Uterus (tissue), 4 donors: ENCODE data around the gene STUB1. TPM values are rescaled to one million over a fixed set of nuclear protein-coding genes. Genes with fewer than 3 reads are reported as not detected.

Experiments used
- DNase-seq, 2 donors: peaks; one replicate each; pipeline ENCODE4 v3.0.0-alpha.2; 2019 to 2020
- H3K27ac ChIP-seq, 2 donors: fragments of 200-600 bp; sonication (generic); 1 replicate in 1 of 2; 2 replicates in 1 of 2; pipeline ENCODE4 v1.5.1; 2016 to 2018
- H3K27me3 ChIP-seq, 2 donors: fragments of 200-600 bp; sonication (generic); one replicate each; pipeline ENCODE4 v1.5.1; 2018 to 2019; ENCODE audit warnings: control low read depth in 1 of 2
- H3K36me3 ChIP-seq, 2 donors: fragments of 200-600 bp; sonication (generic); one replicate each; pipeline ENCODE4 v1.5.1; 2019; ENCODE audit warnings: control low read depth in 1 of 2
- H3K4me1 ChIP-seq, 2 donors: fragments of 200-600 bp; sonication (generic); one replicate each; pipeline ENCODE4 v1.5.1; 2018 to 2019; ENCODE audit warnings: control low read depth in 1 of 2
- H3K4me3 ChIP-seq, 2 donors: fragments of 200-600 bp; sonication (generic); 1 replicate in 1 of 2; 2 replicates in 1 of 2; pipeline ENCODE4 v1.5.1; 2018 to 2019; ENCODE audit warnings: mild to moderate bottlenecking in 1 of 2
- H3K9me3 ChIP-seq, 2 donors: fragments of 200-600 bp; sonication (generic); one replicate each; pipeline ENCODE4 v1.5.1; 2019; ENCODE audit warnings: control low read depth in 1 of 2
- POLR2A ChIP-seq, 2 donors: fragments of 450-650 bp; IDR thresholded peaks; one replicate each; pipeline ENCODE4 v1.6.1; 2016; ENCODE audit warnings: antibody characterized with exemption in 2 of 2, mild to moderate bottlenecking in 1 of 2, moderate library complexity in 1 of 2
- intact Hi-C: fragments of 100-400 bp; cut with DNase I; formaldehyde crosslinking; loops from one replicate; pipeline ENCODE4 v1.15.1; 2023; ENCODE audit warnings: low total_unique reads
- total RNA-seq, 4 donors: library from RNA; depleted of rRNA in 3 of 4; stranded (reverse); fragments of >200 nt in 3 of 4; gene quantifications; one replicate each; pipeline versions ENCODE4 v1.1.0 to v1.2.4, GENCODE V29; 2014 to 2023
- TF ChIP-seq, protein P1 (sequence below), 4 experiments: fragments of 200-600 bp in 2 of 4; fragments of 450-650 bp in 2 of 4; sonication (generic) in 2 of 4; IDR thresholded peaks; one replicate each; pipeline ENCODE4 v1.5.1; 2016 to 2019; ENCODE audit warnings: antibody characterized with exemption in 4 of 4, mild to moderate bottlenecking in 2 of 4, moderate library complexity in 1 of 4
- donor health status: DM: yes; HTN: yes; CAD: no.

STUB1 gene
- total RNA-seq, 4 donors from 2014 or later, result 62.7 to 212 (median 93.3) TPM

DNA sequence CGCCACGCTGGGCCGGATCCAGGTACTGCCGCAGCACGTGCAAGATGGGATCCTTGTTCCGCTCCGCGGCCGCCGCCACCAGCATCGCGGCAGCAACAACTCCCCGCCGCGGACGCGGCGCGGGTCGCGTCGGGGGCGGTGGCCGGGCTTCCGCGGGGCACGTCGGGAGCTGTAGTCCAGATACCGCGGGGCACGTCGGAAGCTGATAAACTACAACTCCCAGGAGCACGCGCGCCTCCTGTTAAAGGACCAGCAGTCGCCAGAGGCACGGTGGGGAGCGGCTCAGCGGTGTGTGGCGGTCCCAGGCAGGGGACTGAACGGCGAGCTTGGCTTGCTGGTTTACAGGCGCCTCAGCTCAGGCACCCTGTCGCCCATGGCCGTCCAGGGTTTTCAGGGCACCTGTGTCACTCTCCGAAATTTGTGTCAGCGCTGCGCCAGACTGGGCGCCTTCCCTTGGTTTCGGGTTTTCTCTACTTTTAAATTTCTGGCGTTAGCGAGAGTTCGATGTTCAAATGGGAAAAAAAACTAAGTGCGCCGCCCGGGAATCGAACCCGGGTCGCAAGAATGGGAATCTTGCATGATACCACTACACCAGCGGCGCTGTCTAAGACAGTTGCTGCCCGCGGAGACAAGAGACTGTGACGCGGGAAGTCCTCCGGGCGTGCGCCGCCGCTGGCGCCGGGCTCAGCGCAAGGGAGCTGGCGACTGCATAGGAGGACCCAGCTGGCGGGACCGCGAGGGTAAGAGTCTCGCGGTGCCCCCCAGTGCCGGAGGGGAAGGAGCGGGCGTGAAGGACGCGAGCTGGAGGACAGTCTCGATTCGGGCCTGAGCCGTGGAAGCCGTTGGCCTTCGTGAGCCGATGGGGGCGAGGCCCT lies 43.8 kb upstream of the STUB1 start, which contains the start of gene METTL26:
Gene METTL26, minus strand, starts transcription at position 100 of the 875 bp plus-strand sequence. Its CDS starts 15 bp downstream, at position 85.
- Histone ChIP-seq H3K27ac (peak within 1 kb of the TSS; percentile 98 to 99), H3K4me1 (peaks cover 0 to 6% of the 10 kb centered on the region in 2 donors), H3K4me3 (peak within 1 kb of the TSS; percentile 72 to 85), H3K9me3 (no peaks in the 10 kb centered on the region), H3K36me3 (no peaks in the 10 kb centered on the region), H3K27me3 (no peaks in the 10 kb centered on the region)
- TF ChIP-seq POLR2A (IDR thresholded peaks at IDR 0.05), result peak; percentile 53 to 72
- TF ChIP-seq, protein P1, sequence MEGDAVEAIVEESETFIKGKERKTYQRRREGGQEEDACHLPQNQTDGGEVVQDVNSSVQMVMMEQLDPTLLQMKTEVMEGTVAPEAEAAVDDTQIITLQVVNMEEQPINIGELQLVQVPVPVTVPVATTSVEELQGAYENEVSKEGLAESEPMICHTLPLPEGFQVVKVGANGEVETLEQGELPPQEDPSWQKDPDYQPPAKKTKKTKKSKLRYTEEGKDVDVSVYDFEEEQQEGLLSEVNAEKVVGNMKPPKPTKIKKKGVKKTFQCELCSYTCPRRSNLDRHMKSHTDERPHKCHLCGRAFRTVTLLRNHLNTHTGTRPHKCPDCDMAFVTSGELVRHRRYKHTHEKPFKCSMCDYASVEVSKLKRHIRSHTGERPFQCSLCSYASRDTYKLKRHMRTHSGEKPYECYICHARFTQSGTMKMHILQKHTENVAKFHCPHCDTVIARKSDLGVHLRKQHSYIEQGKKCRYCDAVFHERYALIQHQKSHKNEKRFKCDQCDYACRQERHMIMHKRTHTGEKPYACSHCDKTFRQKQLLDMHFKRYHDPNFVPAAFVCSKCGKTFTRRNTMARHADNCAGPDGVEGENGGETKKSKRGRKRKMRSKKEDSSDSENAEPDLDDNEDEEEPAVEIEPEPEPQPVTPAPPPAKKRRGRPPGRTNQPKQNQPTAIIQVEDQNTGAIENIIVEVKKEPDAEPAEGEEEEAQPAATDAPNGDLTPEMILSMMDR (IDR thresholded peaks at IDR 0.05), result no peak
- intact Hi-C loops, result no loop called here
- peak; percentile 95 to 96 for DNase-seq

DNA sequence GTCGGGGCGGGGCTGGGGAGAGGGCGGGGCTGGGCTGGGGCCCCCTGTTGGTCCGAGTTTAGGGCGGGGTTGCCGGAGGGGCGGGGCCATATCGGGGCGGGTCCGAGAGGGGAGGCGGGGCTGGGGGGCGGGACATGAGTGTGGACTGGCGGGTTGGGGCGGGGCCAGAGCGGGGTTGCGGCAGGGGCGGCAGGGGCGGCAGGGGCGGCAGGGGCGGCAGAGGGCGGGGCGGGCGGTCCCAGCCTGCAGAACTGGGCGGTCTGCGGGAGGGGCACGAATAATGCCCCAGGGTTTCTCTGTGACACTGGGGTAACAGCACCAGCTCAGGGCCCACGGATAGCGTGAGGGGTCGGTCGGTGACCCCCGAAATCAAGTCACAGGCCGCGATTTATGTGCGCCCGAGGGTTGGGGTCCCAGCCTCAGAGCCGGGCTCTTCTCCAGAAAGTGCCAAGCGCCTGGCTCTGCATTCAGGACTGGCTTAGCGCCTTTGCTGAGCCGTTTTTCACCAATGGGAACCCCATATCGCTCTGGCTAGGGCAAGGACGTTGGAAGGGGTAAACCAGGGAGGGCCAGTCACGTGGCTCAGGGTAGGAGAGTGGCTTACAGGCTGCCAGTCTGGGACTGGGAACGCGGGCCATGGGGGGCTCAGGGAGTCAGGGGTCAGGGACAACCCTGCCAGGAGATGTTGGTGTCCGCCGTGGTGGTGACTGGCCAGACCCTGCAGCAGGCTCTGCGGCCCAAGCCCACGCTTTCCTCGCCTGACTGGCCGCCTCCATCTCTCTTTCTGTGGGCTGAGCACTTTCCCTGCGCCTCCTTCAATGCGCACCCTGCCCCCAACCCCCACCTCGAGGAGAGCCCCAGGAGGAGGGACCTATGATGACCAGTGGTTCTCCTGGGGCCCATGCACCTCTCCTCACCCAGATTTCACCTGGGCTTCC lies 42.9 kb upstream of the STUB1 start:
- peak; percentile 88 to 93 for DNase-seq
- Histone ChIP-seq H3K36me3 (no peaks in the 10 kb centered on the region), H3K27ac (peak overlapping the region; percentile 98 to 99), H3K4me1 (peaks cover 0 to 6% of the 10 kb centered on the region in 2 donors), H3K27me3 (no peaks in the 10 kb centered on the region), H3K9me3 (no peaks in the 10 kb centered on the region), H3K4me3 (peak overlapping the region; percentile 72 to 85)
- TF ChIP-seq, protein P1 (IDR thresholded peaks at IDR 0.05), result no peak
- no peak for TF ChIP-seq POLR2A (IDR thresholded peaks at IDR 0.05)
- intact Hi-C loops, result no loop called here

DNA sequence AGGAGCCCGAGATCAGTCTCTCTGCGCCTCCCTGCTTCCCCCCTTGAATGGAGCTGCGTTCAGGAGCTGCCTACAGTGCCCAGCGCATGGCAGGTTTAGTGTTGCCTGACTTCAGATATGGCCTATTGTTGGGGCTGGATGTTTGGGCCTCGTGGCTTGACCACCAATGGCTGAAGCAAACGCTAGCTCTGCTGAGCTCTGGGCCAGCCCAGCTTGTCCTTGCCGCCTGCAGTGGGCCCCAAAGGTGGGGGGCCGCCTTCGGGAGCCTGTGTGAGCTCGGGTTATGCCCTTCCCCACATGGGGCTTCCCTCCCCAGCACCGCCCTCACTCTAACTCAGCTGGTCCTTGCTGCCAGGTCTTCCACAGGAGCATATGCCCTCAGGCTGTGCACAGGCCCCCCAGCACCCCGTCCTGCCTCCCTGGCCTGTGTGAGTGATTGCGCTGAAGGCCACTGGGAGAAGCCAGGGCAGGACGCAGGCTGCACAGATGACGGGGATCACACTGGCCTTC lies 42.1 kb upstream of the STUB1 start:
- TF ChIP-seq, protein P1 (IDR thresholded peaks at IDR 0.05), result no peak
- no peak for TF ChIP-seq POLR2A (IDR thresholded peaks at IDR 0.05)
- H3K4me1 ChIP-seq, result peaks cover 0 to 6% of the 10 kb centered on the region in 2 donors
- H3K9me3 ChIP-seq, result no peaks in the 10 kb centered on the region
- H3K27ac ChIP-seq, result no peak overlapping the region
- H3K4me3 ChIP-seq, result no peak overlapping the region
- no peaks in the 10 kb centered on the region for H3K36me3 ChIP-seq
- no peaks in the 10 kb centered on the region for H3K27me3 ChIP-seq
- intact Hi-C loops, result no loop called here
- no peak for DNase-seq

DNA sequence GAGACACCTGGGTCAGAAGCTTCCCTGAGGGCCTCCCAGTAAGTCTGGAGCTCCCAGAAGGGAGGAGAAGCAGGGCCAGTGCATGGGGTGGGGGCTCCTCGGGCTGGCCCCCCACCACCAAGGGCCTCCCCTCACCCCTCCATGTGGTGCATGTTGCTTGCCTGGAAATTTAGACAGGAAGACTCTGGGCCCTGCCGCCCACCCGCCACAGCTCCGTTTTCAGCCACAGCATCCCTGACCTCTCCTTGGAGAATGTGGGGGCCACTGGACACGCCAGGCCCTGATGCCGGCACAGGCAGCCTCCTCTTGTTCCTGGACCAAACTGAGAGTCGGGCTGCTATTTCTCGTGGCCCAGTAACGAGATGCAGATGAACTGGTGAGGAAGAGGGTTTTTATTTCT lies 41.4 kb upstream of the STUB1 start:
- TF ChIP-seq POLR2A (IDR thresholded peaks at IDR 0.05), result no peak
- TF ChIP-seq, protein P1 (IDR thresholded peaks at IDR 0.05), result no peak
- intact Hi-C loops, result no loop called here
- no peaks in the 10 kb centered on the region for H3K27me3 ChIP-seq
- H3K9me3 ChIP-seq, result no peaks in the 10 kb centered on the region
- H3K4me3 ChIP-seq, result no peak overlapping the region
- DNase-seq, result no peak
- H3K4me1 ChIP-seq, result peaks cover 0 to 6% of the 10 kb centered on the region in 2 donors
- H3K27ac ChIP-seq, result no peak overlapping the region
- no peaks in the 10 kb centered on the region for H3K36me3 ChIP-seq
